ENCODE data around the gene PLEKHH1.

The PLEKHH1 gene

DNA sequence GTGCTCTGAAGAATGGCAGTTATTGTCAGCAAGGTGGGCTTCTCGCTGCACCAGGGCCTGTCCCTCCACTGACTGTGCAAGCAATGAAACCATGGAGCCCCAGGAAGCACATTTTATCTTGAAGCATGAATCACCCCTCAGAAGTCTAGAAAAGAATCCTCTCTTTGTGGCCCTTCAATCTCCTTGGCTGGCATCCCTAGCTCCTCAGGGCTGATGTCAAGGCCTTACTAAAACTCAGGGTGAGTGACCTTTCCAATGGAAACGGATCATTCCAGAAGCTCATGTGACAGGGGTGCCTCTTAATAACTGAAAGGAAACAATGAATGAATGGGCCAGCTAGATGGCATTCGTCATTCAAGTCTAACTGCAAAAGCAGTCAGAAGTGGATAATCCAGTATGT is 22.3 kb upstream of the PLEKHH1 start:
- no peak for DNase-seq (ENCODE audit: low read depth)

DNA sequence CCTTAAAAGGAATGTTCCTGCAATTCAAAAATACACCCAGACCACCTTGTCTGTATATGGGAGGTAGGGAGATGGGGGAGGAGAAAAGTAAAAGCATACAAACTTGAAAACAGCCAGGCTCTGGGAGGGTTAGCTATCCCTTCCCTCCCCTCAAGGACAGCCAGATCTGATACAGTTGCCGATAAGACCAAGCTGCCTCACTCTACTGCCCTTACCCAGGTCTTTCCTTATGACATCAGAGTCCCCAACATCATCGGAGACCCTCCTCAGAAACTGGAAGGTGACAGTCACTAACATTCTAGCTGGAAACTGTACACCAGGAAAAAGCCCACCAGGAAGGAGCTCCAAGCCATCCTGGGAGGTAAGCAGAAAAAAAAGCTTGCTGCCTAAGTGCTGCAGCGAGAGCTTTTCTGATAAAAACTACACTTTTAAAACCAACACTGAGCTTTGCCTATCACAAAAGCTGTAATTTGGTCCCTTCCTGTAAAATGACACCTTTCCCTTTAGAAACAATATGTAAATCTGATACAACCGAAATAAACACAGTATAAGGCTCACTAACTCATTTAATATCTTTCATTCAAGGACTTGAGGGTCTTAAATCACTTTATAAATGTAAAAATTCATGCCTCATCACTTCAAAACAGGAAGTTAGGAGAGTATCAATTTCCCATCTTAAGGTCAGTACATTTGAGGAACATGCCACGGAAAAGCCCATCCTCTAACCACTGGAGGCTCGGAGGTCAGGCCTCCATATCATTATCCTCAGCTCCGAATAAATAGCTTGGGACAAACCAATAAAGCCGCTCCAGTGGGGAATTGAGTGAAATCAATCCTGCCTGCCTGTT is 20.4 kb upstream of the PLEKHH1 start:
- no peak for DNase-seq (ENCODE audit: low read depth)

DNA sequence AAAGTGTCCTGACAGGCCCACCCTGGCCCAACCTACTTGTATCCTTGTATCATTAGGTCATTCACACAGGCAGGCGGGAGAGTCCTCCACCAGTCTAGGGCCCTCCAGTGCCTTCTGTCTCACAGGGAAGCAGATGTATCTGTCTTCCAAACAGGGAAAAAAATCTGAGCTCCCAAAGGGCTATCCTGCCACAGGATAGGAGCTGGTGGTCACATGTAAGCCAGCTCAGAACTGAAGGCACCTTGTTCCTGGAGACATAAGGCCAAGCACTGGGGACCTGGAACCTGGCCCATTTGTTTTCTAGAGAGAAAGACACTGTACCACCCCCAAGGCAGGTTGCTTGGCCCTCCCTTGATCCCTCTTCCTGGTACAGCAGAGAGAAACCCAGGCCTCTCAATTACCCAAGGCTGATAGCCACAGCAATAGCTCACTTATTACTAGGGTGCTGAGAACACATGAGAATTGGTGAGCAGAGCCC is 19.4 kb upstream of the PLEKHH1 start:
- DNase-seq (ENCODE audit: low read depth) = no peak

DNA sequence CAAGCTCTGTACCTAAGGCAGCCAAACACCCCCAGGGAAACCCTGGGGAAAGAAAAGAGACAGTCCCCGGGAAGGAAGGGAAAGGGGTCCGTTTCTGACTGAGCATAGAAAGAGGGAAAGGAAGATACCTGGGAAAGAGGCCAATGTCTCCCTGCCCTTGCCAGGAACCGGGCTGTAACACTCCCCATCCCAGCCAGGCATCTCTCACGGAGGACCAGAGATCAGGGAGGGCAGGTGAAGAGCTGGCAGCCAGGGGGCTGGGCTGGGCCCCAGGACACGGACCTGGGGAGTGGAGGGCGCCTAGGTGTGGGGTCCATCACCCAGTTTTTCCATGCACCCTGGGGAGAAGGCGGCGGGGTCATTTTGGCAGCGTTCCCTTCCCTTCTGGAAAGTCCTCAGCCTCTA is 18.9 kb upstream of the PLEKHH1 start:
- DNase-seq (ENCODE audit: low read depth) = no peak

DNA sequence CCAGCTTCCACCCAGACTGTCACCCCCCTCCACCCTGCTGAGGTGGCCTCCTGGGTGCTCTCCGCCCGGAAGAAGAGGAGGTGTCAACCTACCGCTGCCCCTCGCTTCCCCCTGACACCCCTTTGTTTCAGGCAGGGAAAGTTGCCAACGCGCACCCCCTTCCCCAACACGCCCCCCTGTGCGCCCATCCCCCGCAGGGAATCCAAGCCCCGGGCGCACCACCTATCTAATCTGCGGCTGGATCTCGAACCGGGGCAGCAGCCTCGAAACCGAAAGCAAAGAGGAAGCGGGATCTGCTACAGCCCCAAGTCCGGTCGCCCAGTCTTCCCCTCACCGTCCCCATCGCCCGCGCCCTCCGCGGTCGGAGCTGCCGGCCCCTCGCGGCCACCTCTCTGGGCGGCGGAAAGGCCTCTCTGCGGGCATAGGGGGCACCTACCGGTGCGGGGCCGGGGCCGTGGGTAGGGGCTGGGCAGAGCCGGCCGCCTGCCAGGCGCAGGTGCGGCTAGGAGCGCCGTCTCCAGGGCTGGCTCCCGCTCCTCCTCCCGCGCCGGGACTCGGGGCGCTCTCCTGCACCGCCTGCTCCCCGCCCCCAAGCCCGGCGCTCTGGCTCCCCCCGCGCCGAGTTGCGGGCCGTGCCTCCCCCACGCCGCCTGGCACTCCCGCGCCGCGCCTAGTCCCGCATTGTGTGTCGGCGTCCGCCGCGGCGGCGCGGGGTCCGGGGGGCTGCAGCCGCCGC is 18.3 kb upstream of the PLEKHH1 start:
- DNase-seq (ENCODE audit: low read depth) = no peak

DNA sequence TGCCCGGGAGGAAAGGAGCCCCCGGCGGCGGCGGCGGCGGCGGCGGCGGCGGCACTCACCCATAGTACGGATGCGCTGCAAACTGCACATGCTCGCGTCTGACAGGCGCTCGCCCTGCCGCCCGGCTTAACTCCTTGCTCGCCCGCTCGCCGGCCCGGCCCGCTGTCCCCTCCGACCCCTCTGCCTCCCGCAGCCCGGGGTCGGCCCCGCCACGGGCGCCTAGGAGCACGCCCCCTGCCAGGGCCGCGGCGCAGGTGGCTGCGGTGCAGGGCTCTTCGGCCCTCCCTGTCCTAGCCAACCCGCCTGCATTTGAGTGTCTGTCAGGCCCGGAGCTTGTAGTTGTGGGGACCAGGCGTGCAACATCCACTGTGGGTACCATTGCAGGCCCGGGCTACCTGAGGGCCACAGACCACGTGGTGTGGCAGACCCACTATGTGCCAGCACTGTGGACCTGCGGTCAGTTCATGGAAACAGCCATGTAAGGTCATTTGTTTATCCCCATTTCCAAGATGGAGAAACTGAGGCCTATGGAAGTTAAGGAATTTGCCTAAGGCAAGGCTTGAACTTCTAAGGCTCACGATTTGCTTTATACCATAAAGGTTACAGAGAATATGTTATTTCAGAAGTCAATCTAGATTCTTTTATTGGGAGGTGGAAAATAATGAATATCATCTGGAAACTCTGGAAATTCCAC is 17.6 kb upstream of the PLEKHH1 start:
- no peak for DNase-seq (ENCODE audit: low read depth)

DNA sequence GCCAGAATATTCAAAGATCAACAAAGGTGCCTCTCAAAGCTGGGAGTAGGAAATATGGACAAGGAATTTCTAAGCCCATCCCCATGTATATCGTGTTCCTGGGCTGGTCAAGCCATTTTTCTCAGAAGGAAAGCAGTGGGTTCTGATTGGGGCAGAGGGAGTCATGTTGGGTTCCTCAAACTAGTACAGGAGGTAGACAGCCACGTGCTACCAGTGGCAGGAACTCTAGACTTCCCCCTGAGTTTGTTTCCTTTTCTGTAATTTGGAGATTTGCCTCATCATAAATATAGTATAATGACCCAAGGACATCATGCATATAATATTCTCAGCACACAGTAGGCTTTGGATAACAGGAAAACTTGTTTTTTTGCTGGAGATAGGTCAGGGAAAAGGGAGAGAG is 16.4 kb upstream of the PLEKHH1 start:
- DNase-seq (ENCODE audit: low read depth) = no peak

DNA sequence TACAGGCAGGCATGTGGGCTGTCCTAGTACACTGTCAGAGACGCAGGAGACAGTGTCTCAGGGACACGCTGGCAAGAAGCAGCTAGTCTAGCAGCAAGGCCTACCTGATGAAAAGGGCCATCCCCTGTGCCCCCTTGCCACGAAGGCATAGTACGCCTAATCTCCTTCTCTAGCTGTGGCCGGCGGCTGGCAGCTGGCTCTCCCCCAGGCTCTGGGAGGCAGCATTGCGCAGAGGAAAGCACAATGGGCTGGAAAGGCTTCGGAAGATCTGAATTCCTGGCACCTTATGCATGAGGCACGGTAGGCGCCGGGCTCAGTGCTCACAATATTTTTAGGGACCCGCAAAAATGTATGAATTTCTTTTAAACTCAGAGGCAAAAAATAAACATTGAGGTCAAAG is 16.0 kb upstream of the PLEKHH1 start:
- no peak for DNase-seq (ENCODE audit: low read depth)

DNA sequence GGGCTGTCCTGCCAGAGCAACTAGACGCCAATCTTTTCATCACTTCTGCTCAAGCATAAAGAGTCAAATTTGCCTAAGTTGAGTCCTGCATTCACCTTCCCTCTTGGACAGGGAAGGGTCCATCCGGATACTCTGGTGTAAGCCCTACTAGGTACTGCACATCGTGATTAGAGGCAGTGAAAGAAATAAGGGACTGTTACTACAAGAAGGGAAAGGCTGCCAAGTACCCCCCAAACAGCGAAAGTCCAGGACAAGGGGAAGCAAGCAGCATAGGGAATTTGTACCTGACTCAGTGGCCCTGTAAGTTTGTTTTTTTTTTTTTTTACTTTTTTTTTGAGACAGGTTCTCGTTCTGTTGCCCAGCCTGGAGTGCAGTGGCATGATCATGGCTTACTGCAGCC is 13.7 kb upstream of the PLEKHH1 start:
- no peak for DNase-seq (ENCODE audit: low read depth)

DNA sequence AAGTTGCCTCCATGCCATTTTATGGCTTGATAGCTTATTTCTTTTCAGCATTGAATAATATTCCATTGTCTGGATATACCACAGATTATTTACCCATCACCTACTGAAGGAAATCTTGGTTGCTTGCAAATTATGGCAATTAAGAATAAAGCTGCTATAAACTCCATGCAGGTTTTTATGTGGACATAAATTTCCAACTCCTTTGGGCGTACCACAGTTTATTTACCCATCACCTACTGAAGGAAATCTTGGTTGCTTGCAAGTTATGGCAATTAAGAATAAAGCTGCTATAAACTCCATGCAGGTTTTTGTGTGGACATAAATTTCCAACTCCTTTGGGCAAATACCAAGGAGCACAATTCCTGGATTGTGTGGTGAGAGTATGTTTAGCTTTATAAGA is 12.6 kb upstream of the PLEKHH1 start:
- no peak for DNase-seq (ENCODE audit: low read depth)

DNA sequence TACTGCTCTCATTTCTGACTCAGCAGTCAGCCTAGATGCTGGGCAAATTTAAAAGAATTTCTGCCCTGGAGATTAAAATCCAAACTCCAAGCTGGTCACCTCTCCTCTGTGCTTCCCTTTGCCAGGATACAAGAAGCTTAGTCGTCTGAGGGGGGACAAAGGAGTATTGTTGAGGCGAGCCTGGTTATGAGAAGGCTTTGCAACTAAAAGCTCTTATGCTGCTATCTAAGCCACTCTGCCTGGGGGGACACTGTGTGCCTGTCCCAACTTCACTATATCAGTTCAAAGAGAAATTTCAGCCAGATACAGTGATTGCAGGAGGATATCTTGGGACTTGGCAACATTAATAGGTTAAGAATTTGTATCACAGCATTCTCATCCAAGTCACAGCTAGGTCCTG is 10.8 kb upstream of the PLEKHH1 start:
- DNase-seq (ENCODE audit: low read depth) = no peak

DNA sequence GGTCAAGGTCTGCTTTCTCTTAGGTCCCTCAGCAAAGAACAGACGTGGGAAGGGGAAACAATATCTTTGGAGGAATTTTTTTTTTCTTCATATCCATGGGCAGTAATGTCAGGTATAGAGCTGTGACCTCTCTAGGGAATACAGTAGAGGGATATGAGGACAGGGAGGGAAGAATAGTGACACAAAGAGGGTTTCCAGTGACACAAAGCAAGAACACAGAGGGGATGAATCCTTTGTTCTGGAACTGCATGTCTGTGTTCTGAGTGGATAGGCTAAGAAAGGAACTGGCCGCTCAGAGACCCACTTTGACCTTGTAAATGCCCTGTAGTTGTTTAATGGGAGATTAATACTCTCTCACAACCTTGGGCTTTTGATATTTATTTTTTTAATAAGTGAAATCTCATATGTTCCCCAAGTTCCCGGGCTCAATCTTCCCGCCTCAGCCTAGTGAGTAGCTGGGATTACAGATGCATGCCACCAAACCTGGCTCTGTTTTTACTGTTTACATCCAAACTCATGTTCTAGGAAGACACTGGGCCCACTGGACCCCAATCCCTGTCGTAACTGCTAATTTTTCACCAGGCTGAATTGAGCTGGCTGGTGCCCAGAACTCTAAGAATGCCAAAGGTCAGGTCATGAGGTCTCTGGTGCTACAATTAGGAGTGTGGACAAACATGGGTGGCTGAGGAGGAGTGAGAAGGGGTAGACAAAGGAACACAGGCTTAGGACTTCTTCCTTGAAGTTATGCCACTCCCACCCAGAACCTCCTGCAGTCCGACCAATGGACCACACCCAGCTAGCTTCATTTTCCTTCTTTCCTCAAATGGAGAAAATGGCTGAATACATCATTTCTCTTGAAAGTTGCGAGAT is 9.1 kb upstream of the PLEKHH1 start:
- no peak for DNase-seq (ENCODE audit: low read depth)

DNA sequence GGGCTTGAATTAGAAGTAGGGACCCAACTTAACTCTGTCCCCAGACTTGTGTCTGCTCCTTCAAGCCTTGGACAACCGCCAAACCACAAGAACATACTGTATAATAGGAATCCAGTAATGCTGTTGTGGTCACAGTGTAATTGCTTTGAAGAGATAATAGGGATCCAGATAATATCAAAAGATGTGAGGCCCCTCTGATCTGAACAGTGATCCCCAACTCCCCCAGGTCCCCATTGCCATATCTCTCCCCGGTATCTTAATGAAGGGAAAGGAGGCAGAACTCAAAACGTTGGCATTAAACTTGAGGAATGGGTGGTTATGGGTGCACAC is 8.5 kb upstream of the PLEKHH1 start:
- no peak for DNase-seq (ENCODE audit: low read depth)

DNA sequence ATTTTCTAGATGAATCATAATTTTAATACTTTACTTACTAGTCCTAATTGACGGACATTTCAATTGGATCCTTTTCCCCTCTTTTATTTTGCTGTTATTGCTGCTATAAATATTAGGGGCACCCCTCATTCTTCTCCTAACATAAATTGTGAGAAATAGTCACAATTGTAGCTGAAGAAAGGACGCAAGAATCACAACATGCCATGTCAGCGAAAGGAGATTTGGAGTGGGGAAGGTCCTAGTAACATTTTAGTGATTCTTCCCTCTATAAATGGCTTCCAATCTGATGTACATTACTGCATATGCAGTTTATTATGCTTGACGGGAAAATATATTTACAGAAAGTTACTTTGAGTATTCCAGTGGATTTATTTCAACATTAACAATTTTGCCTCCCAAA is 7.7 kb upstream of the PLEKHH1 start:
- DNase-seq (ENCODE audit: low read depth) = no peak

DNA sequence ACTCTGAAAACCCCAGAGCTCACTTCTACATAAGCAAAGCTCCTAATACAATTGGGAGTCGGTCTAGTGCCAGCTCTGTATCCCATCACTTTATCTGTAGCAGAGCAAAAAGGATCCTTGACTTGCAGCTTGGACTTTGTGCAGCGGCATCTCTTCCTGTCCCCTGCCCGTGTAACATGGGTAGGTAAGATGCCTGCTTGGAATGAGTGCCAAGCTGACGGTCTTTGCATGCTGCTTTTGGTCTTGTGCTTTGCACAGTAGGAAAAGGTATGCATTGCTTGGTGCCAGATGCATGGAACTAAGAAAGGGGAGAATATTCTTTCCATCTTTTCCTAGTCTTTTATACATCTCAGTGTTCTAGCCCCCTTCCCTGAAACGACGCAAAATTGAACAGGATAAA is 6.9 kb upstream of the PLEKHH1 start:
- no peak for DNase-seq (ENCODE audit: low read depth)

DNA sequence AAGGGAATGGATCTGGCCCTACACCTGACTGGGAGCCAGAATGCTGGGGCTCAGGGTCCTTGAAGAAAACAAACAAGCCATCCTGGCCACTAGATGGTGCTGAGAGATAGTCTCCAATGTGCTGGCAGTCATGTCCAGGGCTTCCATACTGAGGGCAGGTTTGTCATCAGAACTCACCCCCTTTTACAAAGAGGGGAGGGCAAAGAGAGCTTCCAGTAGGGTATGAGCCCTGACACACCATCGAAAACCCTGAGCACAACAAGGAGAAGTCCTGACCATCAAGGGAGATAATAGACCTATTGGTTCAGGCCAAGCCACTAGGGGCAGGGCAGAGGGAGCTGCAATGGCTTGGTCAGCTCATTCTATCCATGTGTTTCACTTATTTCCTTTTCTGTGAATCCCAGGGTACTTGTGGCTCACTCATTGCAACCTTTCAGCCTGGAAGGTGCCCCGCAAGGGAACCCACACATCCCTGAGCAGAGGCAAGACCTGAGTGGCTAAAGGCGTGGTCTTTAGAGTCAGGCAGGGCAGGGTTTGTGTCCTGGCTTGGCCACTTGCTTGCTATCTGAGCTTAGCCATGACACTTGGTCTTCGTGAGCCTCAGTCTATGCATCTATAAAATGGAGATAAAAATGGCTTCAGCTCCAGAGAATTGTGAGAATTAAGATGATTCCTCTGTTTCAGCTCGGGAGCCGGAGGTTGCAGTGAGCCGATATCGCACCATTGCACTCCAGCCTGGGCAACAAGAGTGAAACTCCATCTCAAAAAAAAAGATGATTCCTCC is 6.2 kb upstream of the PLEKHH1 start:
- peak; percentile 4 for DNase-seq (ENCODE audit: low read depth)

DNA sequence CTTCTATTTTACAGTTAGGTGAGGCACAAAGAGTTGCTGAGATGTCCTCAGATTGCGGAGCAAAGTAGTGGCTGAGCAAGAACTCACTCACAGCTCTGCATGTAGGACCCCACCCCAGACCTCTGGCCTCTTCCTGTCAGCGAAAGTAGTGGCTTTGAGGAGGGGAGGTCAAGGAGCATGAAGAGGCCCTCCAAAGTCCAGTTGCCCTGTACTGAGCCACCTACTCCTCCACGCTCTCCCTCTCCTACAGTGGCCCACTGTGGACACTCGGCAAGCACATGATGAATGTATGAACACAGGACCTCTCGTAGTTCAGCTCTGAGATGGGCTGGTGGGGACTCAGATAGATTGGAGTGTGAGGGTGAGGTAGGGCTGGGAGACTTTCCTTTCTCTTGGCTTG is 5.3 kb upstream of the PLEKHH1 start:
- no peak for DNase-seq (ENCODE audit: low read depth)

DNA sequence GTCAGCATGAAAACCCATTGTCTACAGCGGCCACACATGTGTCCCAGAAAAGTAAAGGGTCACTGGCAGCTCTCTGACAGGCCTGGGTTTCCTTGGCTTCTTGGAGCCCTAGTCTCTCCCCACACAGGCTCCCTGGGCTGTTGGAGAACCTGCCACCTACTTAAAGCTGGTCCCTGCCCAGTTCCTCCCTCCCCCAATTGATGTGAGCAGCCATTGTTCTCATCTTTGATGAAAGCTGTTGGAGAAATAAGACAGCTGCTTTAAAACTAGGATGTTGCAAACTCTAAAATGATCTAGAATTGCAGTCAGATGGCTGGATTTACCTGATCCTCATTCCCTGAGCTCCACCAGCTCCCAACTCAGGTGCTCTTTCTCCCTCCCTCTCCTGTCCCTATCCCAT is 4.8 kb upstream of the PLEKHH1 start:
- DNase-seq (ENCODE audit: low read depth) = no peak

DNA sequence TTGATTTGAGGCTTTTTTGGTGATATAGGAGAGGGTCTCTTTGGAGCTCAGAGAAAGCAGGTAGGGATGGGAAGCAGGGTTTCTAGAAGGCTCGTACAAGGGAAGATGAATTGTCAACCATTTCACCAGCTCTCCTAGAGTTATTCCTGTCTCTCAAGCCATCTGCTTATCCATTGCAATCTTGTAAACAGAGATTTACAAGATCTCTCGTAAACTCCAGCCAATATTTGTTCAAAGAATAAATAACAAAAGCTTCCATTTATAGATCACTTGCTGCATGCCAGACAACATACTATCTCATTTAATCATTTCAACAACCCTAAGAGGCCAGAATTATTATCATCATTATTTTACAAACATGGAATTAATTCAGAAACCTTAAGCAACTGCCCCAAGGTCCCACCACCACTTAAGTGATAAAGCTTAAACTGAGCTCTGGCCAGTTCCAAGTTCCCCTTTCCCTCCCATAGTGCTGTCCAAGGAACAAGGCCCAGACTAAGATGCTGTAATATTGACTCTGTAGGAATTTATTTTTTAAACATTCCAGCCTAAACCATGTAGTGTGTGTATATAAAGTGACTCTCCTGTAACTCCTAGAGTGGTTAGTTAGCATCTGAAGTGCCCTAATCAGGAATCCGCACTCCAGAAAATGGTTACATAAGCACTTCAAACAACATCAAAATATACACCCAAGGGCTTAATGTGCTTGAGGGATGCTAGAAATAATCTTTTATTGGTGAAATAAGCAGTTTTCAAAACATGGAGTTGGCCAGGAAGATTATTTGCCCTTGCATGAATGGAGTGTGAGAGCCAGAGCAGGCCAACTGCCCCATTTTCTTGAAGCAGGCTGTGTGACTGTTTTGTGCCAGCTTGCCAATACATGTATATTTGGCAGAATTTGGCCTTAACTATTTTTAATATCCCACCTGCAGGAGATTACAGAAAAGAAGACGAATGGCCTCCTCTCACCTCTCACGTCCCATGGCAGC is 2.8 kb upstream of the PLEKHH1 start:
- DNase-seq (ENCODE audit: low read depth) = no peak

DNA sequence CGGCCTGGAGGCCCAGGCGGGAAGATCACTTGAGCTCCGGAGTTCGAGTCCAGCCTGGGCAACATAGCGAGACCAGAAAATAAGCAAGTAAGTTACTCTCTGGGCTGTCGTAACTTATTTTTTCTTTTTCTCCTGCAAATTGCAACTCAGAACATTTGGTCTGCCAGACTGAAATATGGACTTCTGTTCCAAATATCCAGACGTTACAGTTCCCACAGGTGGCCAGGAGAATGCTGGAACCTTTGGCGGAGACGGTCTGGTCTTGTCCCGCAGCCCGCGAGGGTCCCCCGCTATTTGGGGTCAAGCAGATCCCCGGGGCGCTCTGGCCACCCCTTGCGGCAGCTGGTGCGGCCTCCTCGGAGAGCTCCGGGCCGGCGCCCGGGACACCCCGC is 488 bp upstream of the PLEKHH1 start:
- DNase-seq (ENCODE audit: low read depth) = no peak
